Measurements from ENCODE around the gene PCDHGB3.
"Not testable (repeated sequence)": the region's sequence is repeated elsewhere in the genome, so short reads cannot be mapped to it uniquely, and the experiment has no call there.

PCDHGB3 gene

GRCh38 chr5:141369994-141370848 lies at the start of gene PCDHGB3:
Gene PCDHGB3 (plus strand): TSS chr5:141370242. CDS start chr5:141370395, 153 bp downstream.
- no peak for DNase-seq (ENCODE audit: low spot score)

GRCh38 chr5:141322261-141322660 lies 47.8 kb upstream of the PCDHGB3 start:
- no peak for DNase-seq (ENCODE audit: low spot score)

- peak; percentile 70 for DNase-seq (ENCODE audit: low spot score)
Measured at GRCh38 chr5:141326088-141326854, 43.8 kb upstream of the PCDHGB3 start.

GRCh38 chr5:141328231-141328630 lies 41.8 kb upstream of the PCDHGB3 start:
- DNase-seq (ENCODE audit: low spot score) = no peak

GRCh38 chr5:141330299-141331080 lies 39.6 kb upstream of the PCDHGB3 start, which contains the start of gene PCDHGA1:
Gene PCDHGA1 (plus strand): TSS chr5:141330514.
- no peak for DNase-seq (ENCODE audit: low spot score)

GRCh38 chr5:141332571-141332970 lies 37.5 kb upstream of the PCDHGB3 start:
- not testable (repeated sequence) for DNase-seq (ENCODE audit: low spot score)

GRCh38 chr5:141338538-141339306 lies 31.3 kb upstream of the PCDHGB3 start, which contains the start of gene PCDHGA2:
Gene PCDHGA2 (plus strand): TSS chr5:141338760.
- DNase-seq (ENCODE audit: low spot score) = no peak

- not testable (repeated sequence) for DNase-seq (ENCODE audit: low spot score)
Measured at GRCh38 chr5:141340781-141341354, 29.2 kb upstream of the PCDHGB3 start.

- DNase-seq (ENCODE audit: low spot score) = no peak
Measured at GRCh38 chr5:141342773-141343172, 27.3 kb upstream of the PCDHGB3 start.

- no peak for DNase-seq (ENCODE audit: low spot score)
Measured at GRCh38 chr5:141343242-141343952, 26.6 kb upstream of the PCDHGB3 start, which contains the start of gene PCDHGA3. Gene PCDHGA3 (plus strand): TSS chr5:141343829. CDS start chr5:141344034, 205 bp downstream.

GRCh38 chr5:141343953-141344463 lies 26.0 kb upstream of the PCDHGB3 start:
- DNase-seq (ENCODE audit: low spot score) = no peak

- DNase-seq (ENCODE audit: low spot score) = no peak
Measured at GRCh38 chr5:141345327-141345726, 24.7 kb upstream of the PCDHGB3 start.

- not testable (repeated sequence) for DNase-seq (ENCODE audit: low spot score)
Measured at GRCh38 chr5:141346017-141346416, 24.0 kb upstream of the PCDHGB3 start.

GRCh38 chr5:141349917-141350619 lies 20.0 kb upstream of the PCDHGB3 start, which contains the start of gene PCDHGB1:
Gene PCDHGB1 (plus strand): TSS chr5:141350099. CDS start chr5:141350261, 162 bp downstream.
- peak; percentile 59 for DNase-seq (ENCODE audit: low spot score)

GRCh38 chr5:141351591-141351990 lies 18.5 kb upstream of the PCDHGB3 start:
- DNase-seq (ENCODE audit: low spot score) = no peak

GRCh38 chr5:141354900-141355469 lies 15.1 kb upstream of the PCDHGB3 start, which contains the start of gene PCDHGA4:
Gene PCDHGA4 (plus strand): TSS chr5:141355021. CDS start chr5:141355108, 87 bp downstream.
- DNase-seq (ENCODE audit: low spot score) = no peak

- DNase-seq (ENCODE audit: low spot score) = no peak
Measured at GRCh38 chr5:141355641-141356040, 14.4 kb upstream of the PCDHGB3 start.

- DNase-seq (ENCODE audit: low spot score) = no peak
Measured at GRCh38 chr5:141356133-141356532, 13.9 kb upstream of the PCDHGB3 start.

- DNase-seq (ENCODE audit: low spot score) = no peak
Measured at GRCh38 chr5:141356950-141357349, 13.1 kb upstream of the PCDHGB3 start.

Data from ecto neural progenitor cell (in vitro differentiated cells).